IPS-18c (cell line): ENCODE measurements around the gene KIF1B.
"Not testable (repeated sequence)": the region's sequence is repeated elsewhere in the genome, so short reads cannot be mapped to it uniquely, and the experiment has no call there.

Experiments used
- H3K4me3 ChIP-seq: 2 replicates; pipeline ENCODE4 v1.7.0; 2013; ENCODE audit warnings: low read depth, mild to moderate bottlenecking, low read length, moderate library complexity; ENCODE audit not compliant: insufficient read depth
- H3K9me3 ChIP-seq: one replicate; pipeline ENCODE4 v1.6.1; 2013; ENCODE audit warnings: mild to moderate bottlenecking, low read length, moderate library complexity; ENCODE audit not compliant: control insufficient read depth, insufficient read depth

KIF1B gene

DNA sequence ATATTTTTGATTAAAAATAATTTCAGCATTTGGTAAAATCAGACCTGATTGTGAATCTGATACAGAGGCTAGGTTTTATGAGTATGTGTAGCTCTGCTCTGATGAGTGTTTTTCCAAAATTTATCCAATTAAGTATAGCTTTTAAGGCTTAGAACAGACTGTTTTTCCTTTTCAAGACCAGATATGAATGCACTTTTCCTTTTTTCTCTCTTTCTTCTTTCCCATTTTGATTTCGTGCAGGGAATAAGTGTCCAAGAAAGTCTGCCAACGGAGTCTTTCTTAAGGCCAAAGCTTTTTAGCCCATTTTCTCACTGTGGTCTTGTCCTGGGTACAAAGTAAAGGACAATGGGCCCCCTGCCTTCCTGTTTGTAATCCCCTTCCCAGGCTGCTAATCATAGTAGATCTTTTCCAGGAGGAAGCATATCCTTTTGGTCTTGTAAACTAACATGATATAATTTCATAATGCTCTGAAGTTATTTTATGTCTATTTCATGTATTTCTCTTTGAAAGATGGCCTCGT, 2.9 kb downstream of the KIF1B start:
- H3K9me3 ChIP-seq, result no peaks in the 10 kb centered on the region
- H3K4me3 ChIP-seq, result no peak overlapping the region

DNA sequence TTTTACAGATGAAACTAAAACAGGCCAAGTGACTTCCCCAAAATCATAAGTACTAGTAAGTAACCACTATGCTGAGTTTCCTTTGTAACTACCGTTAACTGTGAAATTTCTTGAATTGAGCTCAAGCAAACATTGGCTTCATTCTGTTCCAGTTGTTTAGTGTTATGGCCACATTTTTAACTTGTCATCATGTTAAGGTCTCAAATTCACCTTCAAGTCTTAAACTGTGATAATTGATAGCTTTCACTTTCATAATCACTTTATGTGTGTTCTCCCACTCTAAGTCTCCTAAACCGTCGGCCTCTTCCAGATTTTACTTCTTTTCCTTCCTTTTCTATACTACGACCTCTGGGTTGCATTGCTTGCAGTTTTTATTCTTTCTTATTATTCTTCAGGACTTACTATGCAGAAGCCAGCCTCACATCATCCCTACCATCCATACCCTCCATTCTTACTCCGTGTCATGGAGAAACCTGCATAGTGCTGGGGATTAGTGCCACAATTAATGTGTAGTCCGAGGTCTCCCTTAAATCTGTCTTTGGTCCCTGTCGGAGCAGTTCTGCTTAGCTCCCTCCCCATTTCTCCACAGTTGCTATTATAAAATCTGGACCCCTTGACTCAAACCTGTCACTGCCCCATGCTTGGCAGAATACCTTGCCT, 5.8 kb downstream of the KIF1B start:
- H3K9me3 ChIP-seq, result no peaks in the 10 kb centered on the region

GRCh38 chr1:10217748-10218441, 7.5 kb downstream of the KIF1B start:
- Histone ChIP-seq H3K4me3 (no peak overlapping the region), H3K9me3 (no peaks in the 10 kb centered on the region)

More for the DNA sequence above, 5.8 kb downstream of the KIF1B start:
- no peak overlapping the region for H3K4me3 ChIP-seq

DNA sequence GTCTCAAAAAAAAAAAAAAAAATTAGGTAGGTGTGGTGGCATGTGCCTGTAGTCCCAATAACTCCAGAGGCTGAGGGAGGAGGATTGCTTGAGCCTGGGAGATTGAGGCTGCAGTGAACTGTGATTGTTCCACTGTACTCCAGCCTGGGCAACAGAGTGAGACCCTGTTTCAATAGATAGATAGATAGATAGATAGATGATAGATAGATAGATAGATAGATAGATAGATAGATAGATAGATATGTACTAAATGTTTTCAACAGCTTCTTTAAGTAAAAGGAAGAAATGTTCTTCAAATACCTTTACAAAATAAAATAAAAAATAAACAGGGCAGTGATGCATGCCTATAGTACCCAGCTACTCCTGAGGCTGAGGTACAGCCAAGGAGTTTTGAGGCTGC, 9.8 kb downstream of the KIF1B start:
- Histone ChIP-seq H3K9me3 (peaks cover 6% of the 10 kb centered on the region), H3K4me3 (no peak overlapping the region)

- H3K9me3 ChIP-seq, H3K4me3 ChIP-seq: not testable (repeated sequence)
These were observed 10.3 kb downstream of the KIF1B start for GRCh38 chr1:10220657-10221056.

- Histone ChIP-seq H3K4me3 (no peak overlapping the region), H3K9me3 (peaks cover 8% of the 10 kb centered on the region)
These were observed 15.2 kb downstream of the KIF1B start for GRCh38 chr1:10225573-10225972.

DNA sequence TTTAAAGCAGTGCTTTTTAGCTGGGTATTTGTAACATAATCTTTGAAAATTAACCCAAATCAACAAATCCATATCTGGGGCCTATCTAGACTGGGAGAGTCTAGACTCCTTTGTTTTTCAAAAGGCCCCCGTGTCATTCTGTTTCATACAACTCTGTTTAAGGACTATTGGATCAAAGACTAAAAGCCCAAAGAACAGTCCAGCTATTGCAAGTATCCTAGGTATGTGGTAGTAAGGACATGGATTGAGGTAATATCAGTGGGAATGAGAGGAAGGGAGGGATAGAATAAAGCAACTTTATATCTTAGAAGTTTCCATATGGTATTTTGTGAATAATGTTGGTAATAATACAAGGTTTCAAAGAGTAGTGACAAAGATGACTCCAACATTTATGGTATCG, 18.2 kb downstream of the KIF1B start:
- peaks cover 8% of the 10 kb centered on the region for H3K9me3 ChIP-seq
- no peak overlapping the region for H3K4me3 ChIP-seq

- H3K4me3 ChIP-seq, result no peak overlapping the region
- H3K9me3 ChIP-seq, result peaks cover 2% of the 10 kb centered on the region
These were observed 19.5 kb downstream of the KIF1B start for GRCh38 chr1:10229903-10230302.

- no peak overlapping the region for H3K4me3 ChIP-seq
- peaks cover 2% of the 10 kb centered on the region for H3K9me3 ChIP-seq
These were observed 21.8 kb downstream of the KIF1B start for GRCh38 chr1:10232163-10232562.

DNA sequence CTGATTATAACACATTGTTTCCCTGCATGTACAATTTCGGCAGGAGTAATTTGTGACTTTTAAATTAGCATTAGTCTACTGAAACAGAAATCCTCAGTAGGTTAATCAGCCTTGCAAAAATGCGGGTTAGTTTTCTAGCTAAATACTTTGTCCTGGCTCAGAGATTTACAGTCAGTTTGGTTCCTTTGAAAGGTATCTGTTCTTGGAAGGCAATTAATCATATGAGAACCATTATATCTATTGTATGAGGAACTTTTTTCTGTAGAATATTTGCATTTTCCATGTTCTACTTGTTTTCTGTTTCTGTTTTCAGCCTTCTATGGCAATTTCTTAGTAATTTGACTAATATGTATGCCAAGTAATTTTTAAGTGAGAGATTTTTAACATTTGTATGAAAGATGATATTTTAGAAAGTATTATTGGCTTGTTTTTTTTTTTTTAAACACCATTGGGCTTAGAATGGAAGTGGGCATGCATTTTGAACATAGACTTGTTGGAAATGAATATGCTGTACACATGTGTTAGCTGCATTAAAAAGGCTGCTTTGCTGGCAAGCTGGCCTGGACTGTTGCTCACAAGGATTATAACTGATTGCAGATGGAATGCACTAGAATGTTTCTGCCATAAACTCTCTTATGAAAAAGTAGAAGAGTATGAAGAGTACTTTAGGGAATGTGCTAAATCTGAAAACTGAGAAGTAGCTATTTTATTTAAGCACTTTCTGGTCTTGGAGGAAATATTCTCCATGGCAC, 26.2 kb downstream of the KIF1B start:
- H3K9me3 ChIP-seq, result no peaks in the 10 kb centered on the region

GRCh38 chr1:10237157-10237539, 26.8 kb downstream of the KIF1B start:
- H3K4me3 ChIP-seq, result no peak overlapping the region
- no peaks in the 10 kb centered on the region for H3K9me3 ChIP-seq

More for the DNA sequence above, 26.2 kb downstream of the KIF1B start:
- H3K4me3 ChIP-seq, result no peak overlapping the region

GRCh38 chr1:10242135-10242534, 31.8 kb downstream of the KIF1B start:
- no peaks in the 10 kb centered on the region for H3K9me3 ChIP-seq
- no peak overlapping the region for H3K4me3 ChIP-seq

DNA sequence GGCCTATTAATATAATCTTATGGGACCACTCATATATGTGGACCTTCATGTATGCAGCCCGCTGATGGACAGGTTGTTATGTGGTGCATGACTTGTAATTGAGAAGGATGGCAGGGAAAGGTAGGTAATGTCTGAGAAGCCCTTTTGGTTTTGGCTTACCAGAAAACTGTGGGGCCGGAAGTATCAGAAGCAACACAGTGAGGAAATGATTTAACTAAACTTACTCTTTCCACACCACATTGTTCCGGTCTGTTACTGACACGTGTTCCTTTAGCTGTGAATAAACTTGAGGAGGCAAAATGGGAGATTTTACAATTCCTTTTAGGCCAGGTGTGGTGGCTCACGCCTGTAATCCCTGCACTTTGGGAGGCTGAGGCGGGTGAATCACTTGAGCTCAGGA, 32.4 kb downstream of the KIF1B start:
- H3K9me3 ChIP-seq, result no peaks in the 10 kb centered on the region
- no peak overlapping the region for H3K4me3 ChIP-seq

DNA sequence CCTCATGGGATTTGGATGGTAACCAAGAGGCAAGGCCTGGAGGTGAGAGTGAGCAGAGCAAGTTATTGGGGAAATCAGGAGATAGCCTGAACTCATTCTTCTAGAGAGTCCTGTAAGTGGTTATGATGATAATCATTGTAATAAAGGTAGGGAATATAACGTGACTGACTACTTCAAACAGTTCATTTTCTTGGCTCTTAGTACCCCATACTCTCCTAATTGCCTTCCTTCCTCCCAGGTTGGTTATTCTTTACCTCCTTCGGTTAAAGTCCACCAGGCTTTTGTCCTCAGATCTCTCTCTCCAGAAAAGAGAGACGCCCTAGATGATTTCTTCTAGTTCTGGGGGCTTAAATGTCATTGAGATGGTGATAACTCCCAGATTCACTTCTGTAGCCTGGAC, 35.3 kb downstream of the KIF1B start:
- H3K4me3 ChIP-seq, result no peak overlapping the region
- no peaks in the 10 kb centered on the region for H3K9me3 ChIP-seq

GRCh38 chr1:10249808-10250457, 39.6 kb downstream of the KIF1B start:
- Histone ChIP-seq H3K4me3 (no peak overlapping the region), H3K9me3 (no peaks in the 10 kb centered on the region)

DNA sequence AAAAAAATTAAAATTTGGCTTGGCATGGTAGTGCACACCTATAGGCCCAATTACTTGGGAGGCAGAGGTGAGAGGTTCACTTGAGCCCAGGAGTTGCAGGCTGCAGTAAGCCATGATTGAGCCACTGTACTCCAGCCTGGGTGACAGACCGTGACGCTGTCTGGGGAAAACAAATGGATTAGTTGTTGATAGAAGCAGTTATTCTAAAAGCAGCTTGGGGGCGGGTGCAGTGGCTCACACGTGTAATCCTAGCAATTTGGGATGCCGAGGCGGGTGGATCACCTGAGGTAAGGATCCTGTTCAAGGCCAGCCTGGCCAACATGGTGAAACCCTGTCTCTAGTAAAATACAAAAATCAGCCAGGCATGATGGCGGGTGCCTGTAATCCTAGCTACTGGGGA, 40.3 kb downstream of the KIF1B start:
- no peak overlapping the region for H3K4me3 ChIP-seq
- H3K9me3 ChIP-seq, result no peaks in the 10 kb centered on the region

- H3K4me3 ChIP-seq, H3K9me3 ChIP-seq: not testable (repeated sequence)
These were observed 41.1 kb downstream of the KIF1B start for GRCh38 chr1:10251325-10252108.
